Tibial nerve (tissue), 4 donors: Measurements from ENCODE around the gene B3GNT8.

ENCODE experiments used
- CTCF ChIP-seq, 5 experiments: fragments of 200-600 bp in 3 of 5; fragments of 450-650 bp in 2 of 5; sonication (generic) in 3 of 5; IDR thresholded peaks; one replicate each; pipeline ENCODE4 v1.5.1; 2016 to 2019; ENCODE audit warnings: antibody characterized with exemption in 5 of 5, mild to moderate bottlenecking in 3 of 5, moderate library complexity in 2 of 5
- EP300 ChIP-seq, 2 donors: sonication (generic); formaldehyde crosslinking; IDR thresholded peaks; one replicate each; pipeline ENCODE4 v1.6.1; 2017; ENCODE audit warnings: antibody characterized with exemption in 2 of 2, mild to moderate bottlenecking in 1 of 2
- POLR2A ChIP-seq, 2 donors: fragments of 450-650 bp; IDR thresholded peaks; one replicate each; pipeline ENCODE4 v1.6.1; 2017; ENCODE audit warnings: antibody characterized with exemption in 2 of 2, mild to moderate bottlenecking in 2 of 2, moderate library complexity in 2 of 2

DNA sequence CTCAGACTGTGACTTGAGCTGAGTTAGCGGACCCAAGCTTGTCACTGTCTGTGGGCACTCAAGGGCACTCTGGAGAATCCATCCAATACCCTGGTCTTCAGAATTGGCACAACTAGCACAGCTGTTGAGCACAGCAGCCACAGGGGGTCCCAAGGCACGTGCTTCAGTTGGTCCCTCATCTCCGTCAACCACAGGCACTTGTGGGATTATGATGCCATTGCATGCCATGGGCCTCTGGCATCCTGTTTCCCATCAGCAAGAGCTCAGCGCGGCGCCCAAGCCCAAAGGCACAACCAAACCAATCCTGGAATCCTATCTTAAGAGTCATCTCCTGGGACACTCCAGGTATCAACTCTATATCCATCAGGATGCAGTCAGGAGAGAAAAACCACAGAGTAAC is 3.7 kb upstream of the B3GNT8 start:
- no peak for TF ChIP-seq CTCF (IDR thresholded peaks at IDR 0.05)
- no peak for TF ChIP-seq POLR2A (IDR thresholded peaks at IDR 0.05)
- no peak for TF ChIP-seq EP300 (IDR thresholded peaks at IDR 0.05)
